BLaER1 treated with 17β-estradiol and CSF1 and Interleukin-3, amounts not matched to agents 10 nM and 100 nM (cell line): ENCODE measurements around the gene EEFSEC.

Source experiments
- H3K27ac ChIP-seq, 11 experiments: shearing (Covaris generic); formaldehyde crosslinking; 2 replicates each; pipeline ENCODE4 v1.8.1; 2022
- H3K27me3 ChIP-seq, 11 experiments: shearing (Covaris generic); formaldehyde crosslinking; 2 replicates each; pipeline ENCODE4 v1.8.1; 2022
- H3K36me3 ChIP-seq, 11 experiments: shearing (Covaris generic); formaldehyde crosslinking; 2 replicates each; pipeline ENCODE4 v1.8.1; 2022
- H3K4me1 ChIP-seq, 10 experiments: shearing (Covaris generic); formaldehyde crosslinking; 2 replicates each; pipeline ENCODE4 v1.8.1; 2022
- H3K4me2 ChIP-seq, 11 experiments: shearing (Covaris generic); formaldehyde crosslinking; 2 replicates each; pipeline ENCODE4 v1.8.1; 2022
- H3K4me3 ChIP-seq, 10 experiments: shearing (Covaris generic); formaldehyde crosslinking; 2 replicates each; pipeline ENCODE4 v1.8.1; 2022
- H3K9ac ChIP-seq, 11 experiments: shearing (Covaris generic); formaldehyde crosslinking; 2 replicates each; pipeline ENCODE4 v1.8.1; 2022
- H3K9me3 ChIP-seq, 11 experiments: shearing (Covaris generic); formaldehyde crosslinking; replicated peaks in 1 of 11; 2 replicates each; pipeline ENCODE4 v1.8.1; 2022
- H4K20me1 ChIP-seq, 11 experiments: shearing (Covaris generic); formaldehyde crosslinking; 2 replicates each; pipeline ENCODE4 v1.8.1; 2022
- Cebpa-rat ChIP-seq, 11 experiments: shearing (Covaris generic); IDR thresholded peaks; 2 replicates each; pipeline ENCODE4 v1.8.1; 2022

EEFSEC gene

DNA sequence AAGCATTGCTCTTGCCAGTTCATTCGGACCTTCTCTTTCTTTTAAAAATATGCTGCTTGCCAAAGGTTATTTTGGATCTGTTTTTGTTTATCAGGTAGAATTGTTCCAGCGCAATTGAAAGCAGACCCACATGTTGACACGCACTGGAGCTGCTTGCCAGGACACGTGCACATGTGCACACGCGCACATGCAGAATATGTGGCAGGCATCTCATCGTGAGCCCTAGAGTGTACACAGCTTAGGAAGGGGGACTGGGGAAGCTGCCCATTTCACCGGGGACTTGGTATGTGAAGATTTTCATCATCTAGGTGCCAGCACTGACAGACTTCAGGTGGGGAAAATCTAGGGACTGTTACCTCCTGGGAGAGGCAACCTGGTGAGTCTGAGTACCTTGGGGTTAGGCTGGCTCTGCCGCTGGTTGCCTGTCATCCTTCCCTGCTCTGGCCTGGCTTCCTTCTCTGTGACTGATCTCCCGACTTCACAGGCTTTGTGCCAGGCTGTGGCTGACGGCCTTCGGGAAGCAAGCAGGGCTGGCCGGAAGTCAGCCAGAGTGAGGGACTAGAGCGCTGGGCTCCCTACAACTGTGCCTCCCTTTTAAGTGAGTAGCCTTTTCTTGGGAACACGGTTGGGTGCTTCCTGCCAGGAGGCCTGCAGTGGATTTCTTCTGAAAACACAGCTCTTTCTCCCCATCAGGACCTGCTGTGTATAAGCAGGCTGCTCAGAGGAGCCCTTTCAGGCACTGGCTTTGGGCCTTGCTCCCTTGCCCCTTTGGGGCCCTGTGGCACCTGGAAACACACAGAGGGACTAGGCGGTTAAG, 129.3 kb downstream of the EEFSEC start:
- H3K9ac ChIP-seq = no peak overlapping the region
- H3K4me1 ChIP-seq = no peaks in the 10 kb centered on the region
- H3K36me3 ChIP-seq = peaks cover 0 to 20% (median 8%) of the 10 kb centered on the region in 11 experiments; a peak in 13 of 22 replicates
- H3K27ac ChIP-seq = no peak overlapping the region
- TF ChIP-seq Cebpa-rat (IDR thresholded peaks at IDR 0.05) = no peak
- H4K20me1 ChIP-seq = peaks cover 0 to 23% (median 0%) of the 10 kb centered on the region in 11 experiments; a peak in 2 of 22 replicates
- no peaks in the 10 kb centered on the region for H3K27me3 ChIP-seq
- H3K4me3 ChIP-seq = no peak overlapping the region
- H3K4me2 ChIP-seq = no peak overlapping the region
- H3K9me3 ChIP-seq = no peaks in the 10 kb centered on the region

DNA sequence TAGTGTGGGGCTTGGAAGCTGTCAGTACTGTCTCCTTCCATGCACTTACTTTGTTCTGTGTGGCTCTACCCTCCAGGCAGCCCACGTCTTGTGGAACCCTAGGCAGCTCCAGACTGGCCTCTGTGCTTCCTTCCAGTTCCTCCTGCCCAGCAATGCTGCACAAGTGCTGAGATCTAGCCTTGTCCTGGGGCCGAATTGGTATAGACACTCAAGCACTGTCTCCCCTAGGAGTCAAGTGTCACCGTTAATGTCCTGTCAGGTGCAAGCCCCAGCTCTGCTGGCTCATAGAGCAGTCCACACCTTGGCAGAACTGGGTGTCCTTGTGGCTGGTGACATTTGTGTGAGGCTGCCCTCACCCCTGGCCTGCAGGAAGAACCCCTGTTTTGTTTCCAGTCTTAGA, 130.1 kb downstream of the EEFSEC start:
- no peak overlapping the region for H3K4me2 ChIP-seq
- H3K4me3 ChIP-seq = no peak overlapping the region
- peaks cover 0 to 2% (median 0%) of the 10 kb centered on the region in 11 experiments; a peak in 1 of 22 replicates for H3K9me3 ChIP-seq
- no peaks in the 10 kb centered on the region for H3K4me1 ChIP-seq
- no peaks in the 10 kb centered on the region for H3K27me3 ChIP-seq
- H3K36me3 ChIP-seq = peaks cover 0 to 20% (median 9%) of the 10 kb centered on the region in 11 experiments; a peak in 13 of 22 replicates
- H3K27ac ChIP-seq = no peak overlapping the region
- peaks cover 0 to 20% (median 0%) of the 10 kb centered on the region in 11 experiments; a peak in 2 of 22 replicates for H4K20me1 ChIP-seq
- TF ChIP-seq Cebpa-rat (IDR thresholded peaks at IDR 0.05) = no peak
- no peak overlapping the region for H3K9ac ChIP-seq

DNA sequence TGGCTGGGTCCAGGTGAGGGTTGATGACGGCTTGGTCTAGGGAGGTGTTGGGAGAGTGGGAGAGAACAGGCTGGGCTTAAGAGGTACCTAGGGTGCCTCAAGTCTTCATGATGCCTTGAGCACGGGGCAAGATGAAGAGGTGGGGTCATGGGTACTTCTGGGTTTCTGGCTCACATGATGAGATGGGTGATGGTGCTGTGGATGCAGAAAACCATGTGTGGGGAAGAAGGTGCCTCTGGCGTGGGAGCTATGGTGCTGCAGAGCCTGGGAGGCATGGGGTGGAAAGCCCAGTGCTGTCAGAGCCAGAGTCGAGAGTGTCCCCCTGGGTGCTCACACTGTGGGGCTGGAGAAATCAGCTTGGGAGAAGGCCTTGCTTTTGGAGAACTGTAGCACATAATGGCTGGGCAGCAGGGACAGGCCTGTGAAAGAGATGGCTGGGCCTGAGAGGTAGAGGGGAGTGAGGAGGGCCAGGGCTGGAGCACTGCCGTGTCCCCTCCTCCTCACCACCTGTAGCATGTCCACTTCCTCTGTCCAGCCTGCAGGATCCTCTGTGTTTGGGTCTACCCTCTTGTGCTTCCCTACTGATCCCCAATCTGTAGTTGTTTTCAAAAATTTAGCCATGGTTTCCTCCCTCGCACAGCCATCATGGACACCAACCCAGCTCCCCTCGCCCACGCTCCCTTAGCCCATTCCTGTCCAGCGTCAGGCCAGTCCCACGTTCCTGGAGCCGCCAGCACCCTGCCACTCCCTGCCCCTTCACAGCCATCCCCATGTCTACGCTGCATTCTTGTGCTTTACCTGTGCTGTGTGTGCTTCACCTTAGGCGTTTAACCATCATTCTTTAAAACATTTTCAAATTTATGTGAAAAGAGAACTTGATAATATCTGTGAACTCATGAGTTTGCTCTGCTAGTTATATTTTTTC, 132.0 kb downstream of the EEFSEC start:
- Histone ChIP-seq H3K27ac (no peak overlapping the region), H3K9me3 (peaks cover 0 to 5% (median 0%) of the 10 kb centered on the region in 11 experiments; a peak in 5 of 22 replicates), H3K4me3 (no peak overlapping the region), H3K27me3 (no peaks in the 10 kb centered on the region), H3K4me2 (no peak overlapping the region), H3K9ac (no peak overlapping the region), H3K4me1 (no peaks in the 10 kb centered on the region), H4K20me1 (peaks cover 0 to 8% (median 0%) of the 10 kb centered on the region in 11 experiments; a peak in 2 of 22 replicates), H3K36me3 (peaks cover 0 to 32% (median 16%) of the 10 kb centered on the region in 11 experiments; a peak in 13 of 22 replicates)
- TF ChIP-seq Cebpa-rat (IDR thresholded peaks at IDR 0.05) = no peak

DNA sequence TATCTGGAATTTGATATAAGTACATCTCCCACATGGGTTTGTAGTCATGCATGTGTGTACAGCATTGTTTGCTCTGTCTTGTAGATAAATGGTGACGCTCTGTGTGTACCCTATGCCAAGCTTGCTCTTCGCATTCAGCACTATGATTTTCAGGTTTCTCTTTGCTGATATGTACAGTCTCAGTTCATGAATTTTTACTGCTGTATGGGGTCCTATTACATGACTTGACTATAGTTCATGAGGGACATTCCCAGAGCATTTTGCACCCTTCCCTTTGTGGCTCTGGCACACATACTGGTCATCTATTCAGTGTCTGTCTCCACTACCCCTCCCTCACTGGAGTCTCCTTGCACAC, 132.7 kb downstream of the EEFSEC start:
- Histone ChIP-seq H3K27me3 (no peaks in the 10 kb centered on the region), H3K9ac (no peak overlapping the region), H3K4me1 (no peaks in the 10 kb centered on the region), H3K27ac (no peak overlapping the region), H3K4me2 (no peak overlapping the region), H3K36me3 (peaks cover 0 to 32% (median 17%) of the 10 kb centered on the region in 11 experiments; a peak in 13 of 22 replicates), H3K9me3 (peaks cover 0 to 9% (median 4%) of the 10 kb centered on the region in 11 experiments; a peak in 7 of 22 replicates), H3K4me3 (no peak overlapping the region), H4K20me1 (peaks cover 0 to 8% (median 0%) of the 10 kb centered on the region in 11 experiments; a peak in 2 of 22 replicates)
- TF ChIP-seq Cebpa-rat (IDR thresholded peaks at IDR 0.05) = no peak

DNA sequence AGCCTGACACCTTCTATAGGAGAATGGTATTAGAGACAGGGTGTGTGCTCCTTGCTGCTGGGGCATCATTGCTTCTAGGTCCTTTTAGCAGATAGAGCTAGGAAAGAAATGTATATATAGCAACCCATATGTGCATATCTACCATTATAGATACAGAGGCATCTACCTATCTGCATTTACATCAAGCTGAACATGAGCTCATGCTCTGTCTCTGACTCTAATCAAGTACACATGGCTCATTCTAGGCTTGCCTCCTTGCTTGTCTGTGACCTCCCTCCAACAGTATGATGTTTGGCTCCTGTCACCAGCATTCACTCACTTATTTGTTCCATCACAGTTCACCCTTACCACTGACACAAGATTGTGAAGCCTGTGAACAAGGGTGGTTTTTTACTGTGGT, 133.4 kb downstream of the EEFSEC start:
- Histone ChIP-seq H3K9me3 (peaks cover 0 to 9% (median 4%) of the 10 kb centered on the region in 11 experiments; a peak in 7 of 22 replicates), H4K20me1 (peaks cover 0 to 8% (median 0%) of the 10 kb centered on the region in 11 experiments; a peak in 2 of 22 replicates), H3K4me2 (no peak overlapping the region), H3K27me3 (no peaks in the 10 kb centered on the region), H3K36me3 (peaks cover 0 to 32% (median 17%) of the 10 kb centered on the region in 11 experiments; a peak in 13 of 22 replicates), H3K9ac (no peak overlapping the region), H3K4me1 (no peaks in the 10 kb centered on the region), H3K4me3 (no peak overlapping the region), H3K27ac (no peak overlapping the region)
- no peak for TF ChIP-seq Cebpa-rat (IDR thresholded peaks at IDR 0.05)

DNA sequence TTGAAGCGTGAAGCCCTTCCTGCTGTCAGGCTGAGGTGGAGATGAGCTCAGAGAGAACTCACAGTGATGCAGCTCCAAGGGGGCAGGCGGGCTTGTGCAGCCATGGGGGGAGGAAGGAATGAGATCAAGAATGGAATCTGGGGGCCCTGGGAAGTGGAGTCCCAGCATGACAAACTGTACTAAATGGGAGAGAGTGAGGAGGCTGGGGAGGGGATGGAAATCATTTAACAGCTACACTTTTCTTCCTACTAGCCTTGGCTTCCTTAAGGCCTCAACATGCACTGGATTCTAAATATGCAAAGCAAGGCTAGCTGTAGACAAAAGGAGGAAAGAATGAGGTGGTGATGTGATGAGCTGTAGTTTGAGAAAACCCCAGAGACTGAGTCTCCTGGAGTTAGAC, 133.9 kb downstream of the EEFSEC start:
- TF ChIP-seq Cebpa-rat (IDR thresholded peaks at IDR 0.05) = no peak
- peaks cover 0 to 9% (median 4%) of the 10 kb centered on the region in 11 experiments; a peak in 7 of 22 replicates for H3K9me3 ChIP-seq
- H3K36me3 ChIP-seq = peaks cover 0 to 29% (median 17%) of the 10 kb centered on the region in 11 experiments; a peak in 13 of 22 replicates
- H3K27me3 ChIP-seq = no peaks in the 10 kb centered on the region
- H3K4me2 ChIP-seq = no peak overlapping the region
- no peak overlapping the region for H3K9ac ChIP-seq
- H4K20me1 ChIP-seq = peaks cover 0 to 8% (median 0%) of the 10 kb centered on the region in 11 experiments; a peak in 2 of 22 replicates
- no peak overlapping the region for H3K27ac ChIP-seq
- H3K4me3 ChIP-seq = no peak overlapping the region
- no peaks in the 10 kb centered on the region for H3K4me1 ChIP-seq

DNA sequence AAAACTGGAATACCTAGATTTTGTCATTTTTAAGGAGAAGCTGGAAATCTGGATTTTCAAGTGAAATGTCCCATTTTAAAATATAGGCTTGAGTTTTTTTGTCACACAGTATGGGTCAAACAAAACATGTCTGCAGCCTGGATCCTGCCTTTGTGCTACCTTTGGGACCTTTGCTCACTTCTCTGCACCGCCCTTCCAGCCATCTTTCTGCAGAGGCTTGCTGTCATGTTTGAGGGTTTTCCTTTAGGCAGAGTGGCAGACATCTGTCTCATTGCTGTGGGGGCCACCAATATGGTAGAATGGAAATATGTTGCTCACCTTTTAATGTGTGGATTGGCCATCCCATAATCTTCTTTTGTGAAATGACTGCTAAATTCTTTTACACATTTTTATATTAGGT, 136.3 kb downstream of the EEFSEC start:
- Histone ChIP-seq H3K36me3 (peaks cover 0 to 20% (median 6%) of the 10 kb centered on the region in 11 experiments; a peak in 6 of 22 replicates), H3K9me3 (peaks cover 0 to 9% (median 4%) of the 10 kb centered on the region in 11 experiments; a peak in 7 of 22 replicates), H3K4me1 (no peaks in the 10 kb centered on the region), H3K27ac (no peak overlapping the region), H3K27me3 (no peaks in the 10 kb centered on the region), H3K4me2 (no peak overlapping the region), H3K9ac (no peak overlapping the region), H4K20me1 (peaks cover 0 to 5% (median 0%) of the 10 kb centered on the region in 11 experiments; a peak in 1 of 22 replicates), H3K4me3 (no peak overlapping the region)
- no peak for TF ChIP-seq Cebpa-rat (IDR thresholded peaks at IDR 0.05)

DNA sequence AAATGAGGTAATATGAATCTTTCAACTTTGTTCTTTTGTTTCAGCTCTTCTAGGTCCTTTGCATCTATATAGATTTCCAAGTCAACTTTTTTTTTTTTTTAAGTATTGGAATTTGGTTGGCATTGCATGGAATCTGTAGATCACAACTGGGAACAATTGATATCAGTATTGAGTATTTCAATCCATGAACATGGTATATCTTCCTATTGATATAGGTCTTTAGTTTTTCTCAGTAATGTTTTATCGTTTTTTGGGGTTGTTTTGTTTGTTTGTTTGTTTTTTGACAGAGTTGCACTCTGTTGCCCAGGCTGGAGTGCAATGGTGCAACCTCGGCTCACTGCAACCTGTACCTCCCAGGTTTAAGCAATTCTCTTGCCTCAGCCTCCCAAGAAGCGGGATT, 137.2 kb downstream of the EEFSEC start:
- Histone ChIP-seq H3K36me3 (peaks cover 0 to 20% (median 6%) of the 10 kb centered on the region in 11 experiments; a peak in 6 of 22 replicates), H4K20me1 (0 out of 22 replicates have a peak, but pooled peaks cover 0 to 4% (median 0%) of the 10 kb centered on the region in 11 experiments), H3K27ac (no peak overlapping the region), H3K27me3 (no peaks in the 10 kb centered on the region), H3K9ac (no peak overlapping the region), H3K4me2 (no peak overlapping the region), H3K4me1 (peaks cover 0 to 4% (median 0%) of the 10 kb centered on the region in 10 experiments; a peak in 1 of 20 replicates), H3K4me3 (no peak overlapping the region), H3K9me3 (peaks cover 0 to 9% (median 4%) of the 10 kb centered on the region in 11 experiments; a peak in 7 of 22 replicates)
- no peak for TF ChIP-seq Cebpa-rat (IDR thresholded peaks at IDR 0.05)
